Activated CD8-positive, alpha-beta T cell treated with anti-CD3 and anti-CD28 coated beads, Interleukin-2, amount 10 ng/mL, durations not matched to agents 7 days and 5 days (primary cell): ENCODE measurements around the gene SPECC1. TPM values are rescaled to one million over a fixed set of nuclear protein-coding genes. Genes with fewer than 3 reads are reported as not detected.
"Not testable (repeated sequence)": the region's sequence is repeated elsewhere in the genome, so short reads cannot be mapped to it uniquely, and the experiment has no call there.

Experiments used
- ATAC-seq: fragments of 150-1000 bp; cut with Tn5 transposase; one replicate; pipeline ENCODE4 v1.10.0; 2021; ENCODE audit warnings: moderate library complexity
- CTCF ChIA-PET: fragments of 350-600 bp; sonication (Branson Sonifier 250); formaldehyde crosslinking; loops from one replicate; lab custom pipeline; 2021; ENCODE audit warnings: antibody characterized with exemption; lab: Charles Lee
- POLR2A ChIA-PET: fragments of 350-600 bp; sonication (Branson Sonifier 250); formaldehyde crosslinking; loops from one replicate; lab custom pipeline; 2021; ENCODE audit warnings: antibody characterized with exemption; lab: Charles Lee
- DNase-seq: peaks from one replicate; pipeline ENCODE4 v3.0.0-alpha.2; 2020
- H3K27ac Mint-ChIP-seq: one replicate; pipeline ENCODE4 v1.8.0; 2021; ENCODE audit warnings: mild to moderate bottlenecking, mixed read lengths
- H3K27me3 Mint-ChIP-seq: one replicate; pipeline ENCODE4 v1.8.0; 2021; ENCODE audit warnings: low read depth, mixed read lengths
- H3K36me3 Mint-ChIP-seq: one replicate; pipeline ENCODE4 v1.8.0; 2021; ENCODE audit warnings: low read depth, mixed read lengths
- H3K4me1 Mint-ChIP-seq: one replicate; pipeline ENCODE4 v1.8.0; 2021; ENCODE audit warnings: low read depth, mixed read lengths
- H3K4me3 Mint-ChIP-seq: one replicate; pipeline ENCODE4 v1.8.0; 2021; ENCODE audit warnings: mild to moderate bottlenecking, mixed read lengths
- H3K9me3 Mint-ChIP-seq: one replicate; pipeline ENCODE4 v1.8.0; 2022; ENCODE audit warnings: mixed read lengths; ENCODE audit not compliant: insufficient read depth
- total RNA-seq, 2 experiments: library from RNA; stranded (reverse); gene quantifications; one replicate each; pipeline ENCODE4 v1.2.3, GENCODE V29; 2021

SPECC1 gene
- total RNA-seq, 2 experiments from 2014 or later = 4.2 to 5.3 TPM

GRCh38 chr17:20259668-20260067 is 250.5 kb downstream of the SPECC1 start:
- DNase-seq = no peak
- no peak for ATAC-seq
- H3K9me3 Mint-ChIP-seq = peaks cover 15% of the 10 kb centered on the region
- POLR2A ChIA-PET = no interaction called here
- peaks cover 13% of the 10 kb centered on the region for H3K36me3 Mint-ChIP-seq
- CTCF ChIA-PET = interaction anchor here (2.5 kb wide), 1 partner anchor 33 kb away, joined by 7 read pairs; no protein-coding TSS in a partner anchor
- no peak overlapping the region for H3K27ac Mint-ChIP-seq
- peaks cover 38% of the 10 kb centered on the region for H3K4me1 Mint-ChIP-seq
- H3K27me3 Mint-ChIP-seq = no peaks in the 10 kb centered on the region
- H3K4me3 Mint-ChIP-seq = no peak overlapping the region

- H3K9me3 Mint-ChIP-seq = peaks cover 15% of the 10 kb centered on the region
- no peaks in the 10 kb centered on the region for H3K27me3 Mint-ChIP-seq
- ATAC-seq (no peak), DNase-seq (no peak)
- H3K36me3 Mint-ChIP-seq = peaks cover 15% of the 10 kb centered on the region
- ChIA-PET POLR2A (no interaction called here), CTCF (interaction anchor here (1.1 to 2.5 kb wide), 2 partner anchors 13 to 33 kb away, joined by 3 to 7 read pairs; no protein-coding TSS in a partner anchor)
- H3K4me3 Mint-ChIP-seq = no peak overlapping the region
- H3K27ac Mint-ChIP-seq = no peak overlapping the region
- H3K4me1 Mint-ChIP-seq = peaks cover 37% of the 10 kb centered on the region
These were observed 251.1 kb downstream of the SPECC1 start for GRCh38 chr17:20260268-20260667.

DNA sequence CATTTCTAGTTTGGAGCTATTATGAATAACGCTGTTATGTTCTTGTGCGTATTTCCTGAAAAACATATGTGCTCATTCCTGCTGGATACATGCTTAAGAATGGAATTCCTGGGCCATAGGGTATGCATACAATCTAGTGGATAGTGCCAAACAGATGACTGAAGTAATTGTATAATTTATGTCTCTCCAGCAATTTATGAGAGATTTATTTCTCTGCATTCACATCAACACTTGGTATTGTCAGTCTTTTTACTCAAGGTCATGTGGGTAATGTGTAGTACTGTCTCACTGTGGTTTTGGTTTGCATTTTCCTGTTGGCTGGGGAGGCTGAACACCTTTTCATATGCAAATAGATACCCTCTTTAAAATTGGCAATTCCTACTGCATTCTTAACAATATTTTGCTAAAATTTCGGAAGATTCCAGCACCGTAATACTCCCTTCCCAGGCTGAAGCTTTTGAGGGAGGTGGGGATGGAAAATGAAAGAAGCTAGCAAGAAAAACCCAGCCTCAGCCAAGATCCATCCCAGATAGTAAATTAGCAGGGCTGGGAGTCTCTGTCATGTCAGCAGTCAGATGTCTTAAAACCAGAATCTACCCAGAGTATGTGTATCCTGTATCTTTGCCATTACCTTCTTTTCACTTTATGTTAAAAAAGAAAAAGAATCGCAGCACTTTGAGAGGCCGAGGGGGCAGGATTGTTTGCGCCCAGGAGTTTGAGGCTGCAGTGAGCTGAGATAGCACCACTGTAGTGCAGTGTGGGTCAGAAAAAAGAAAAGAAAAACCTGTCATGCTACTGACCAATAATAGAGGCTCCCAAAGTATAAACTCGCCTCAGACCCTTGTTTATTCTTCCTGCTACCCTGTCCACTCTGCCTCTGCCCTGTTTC is 253.3 kb downstream of the SPECC1 start:
- ChIA-PET POLR2A (no interaction called here), CTCF (interaction anchor here (1.5 to 1.6 kb wide), 2 partner anchors 26 to 35 kb away, joined by 4 to 6 read pairs; no protein-coding TSS in a partner anchor)
- Mint-ChIP-seq H3K36me3 (peaks cover 12% of the 10 kb centered on the region), H3K4me3 (peak overlapping the region; percentile 48), H3K4me1 (peaks cover 39% of the 10 kb centered on the region), H3K9me3 (peaks cover 12% of the 10 kb centered on the region), H3K27ac (peak overlapping the region; percentile 78), H3K27me3 (no peaks in the 10 kb centered on the region)
- ATAC-seq (peak; percentile 79), DNase-seq (peak; percentile 40)

- H3K4me1 Mint-ChIP-seq = peaks cover 43% of the 10 kb centered on the region
- H3K27ac Mint-ChIP-seq = peak overlapping the region; percentile 78
- DNase-seq, H3K27me3 Mint-ChIP-seq, POLR2A ChIA-PET, H3K9me3 Mint-ChIP-seq, H3K36me3 Mint-ChIP-seq: not testable (repeated sequence)
- peak overlapping the region; percentile 48 for H3K4me3 Mint-ChIP-seq
- CTCF ChIA-PET = interaction anchor here (1.6 kb wide), 1 partner anchor 36 kb away, joined by 4 read pairs; no protein-coding TSS in a partner anchor
- ATAC-seq = peak; percentile 23
These were observed 253.9 kb downstream of the SPECC1 start for GRCh38 chr17:20263115-20263433.

GRCh38 chr17:20263595-20263994 is 254.4 kb downstream of the SPECC1 start:
- Mint-ChIP-seq H3K27ac (no peak overlapping the region), H3K4me3 (no peak overlapping the region), H3K9me3 (peaks cover 4% of the 10 kb centered on the region), H3K27me3 (no peaks in the 10 kb centered on the region), H3K36me3 (peaks cover 5% of the 10 kb centered on the region), H3K4me1 (peaks cover 43% of the 10 kb centered on the region)
- ATAC-seq = no peak
- ChIA-PET POLR2A (no interaction called here), CTCF (interaction anchor here (1.0 kb wide), 1 partner anchor 37 kb away, joined by 3 read pairs; no protein-coding TSS in a partner anchor)
- no peak for DNase-seq

- ChIA-PET POLR2A (no interaction called here), CTCF (interaction anchor here (0.8 to 1.1 kb wide), 2 partner anchors 11 to 13 kb away, joined by 3 read pairs; no protein-coding TSS in a partner anchor)
- H3K36me3 Mint-ChIP-seq = peaks cover 2% of the 10 kb centered on the region
- H3K27ac Mint-ChIP-seq = no peak overlapping the region
- no peaks in the 10 kb centered on the region for H3K9me3 Mint-ChIP-seq
- no peak overlapping the region for H3K4me3 Mint-ChIP-seq
- DNase-seq (no peak), ATAC-seq (no peak)
- peaks cover 47% of the 10 kb centered on the region for H3K4me1 Mint-ChIP-seq
- no peaks in the 10 kb centered on the region for H3K27me3 Mint-ChIP-seq
These were observed 255.8 kb downstream of the SPECC1 start for GRCh38 chr17:20264996-20265395.

DNA sequence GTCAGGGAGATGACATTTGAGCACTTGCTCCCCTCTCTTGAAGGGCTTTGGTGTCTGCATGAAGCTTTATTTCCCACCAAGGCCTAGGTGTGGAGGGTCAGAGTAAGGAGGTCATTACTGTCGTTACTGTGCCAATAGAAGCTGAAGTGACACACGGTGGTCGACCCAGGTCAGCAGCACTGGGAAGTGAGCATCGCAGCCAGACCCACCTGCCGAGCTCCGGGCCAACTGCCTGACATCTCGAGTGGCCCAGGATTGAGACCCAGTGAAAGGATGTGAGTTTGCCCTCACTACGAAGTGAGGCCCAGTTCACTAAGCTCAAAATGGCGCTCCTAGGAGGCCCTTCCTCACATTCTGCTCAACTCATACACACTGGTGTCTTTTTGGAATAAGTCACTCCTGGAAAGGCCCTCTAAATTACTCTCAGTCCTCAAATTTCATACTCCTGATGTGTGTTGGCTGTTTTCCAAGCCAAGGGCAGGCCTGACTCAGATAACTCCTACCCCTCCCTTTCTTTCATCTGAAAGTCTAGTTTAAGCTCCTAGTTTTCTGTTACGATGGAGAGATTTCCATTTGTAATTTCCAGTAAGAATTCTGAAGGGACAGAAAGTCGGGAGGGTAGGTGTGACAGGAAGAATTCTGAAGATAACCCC is 257.8 kb downstream of the SPECC1 start:
- H3K27me3 Mint-ChIP-seq = no peaks in the 10 kb centered on the region
- peaks cover 57% of the 10 kb centered on the region for H3K4me1 Mint-ChIP-seq
- DNase-seq (no peak), ATAC-seq (no peak)
- H3K9me3 Mint-ChIP-seq = no peaks in the 10 kb centered on the region
- no peak overlapping the region for H3K27ac Mint-ChIP-seq
- H3K36me3 Mint-ChIP-seq = peaks cover 2% of the 10 kb centered on the region
- no peak overlapping the region for H3K4me3 Mint-ChIP-seq
- ChIA-PET POLR2A (interaction anchor here (0.6 kb wide), 1 partner anchor 32 kb away, joined by 3 read pairs; no protein-coding TSS in a partner anchor), CTCF (interaction anchor here (1.0 kb wide), 1 partner anchor 32 kb away, joined by 3 read pairs; no protein-coding TSS in a partner anchor)

- Mint-ChIP-seq H3K4me1 (peaks cover 57% of the 10 kb centered on the region), H3K4me3 (no peak overlapping the region), H3K36me3 (peaks cover 2% of the 10 kb centered on the region), H3K27me3 (no peaks in the 10 kb centered on the region), H3K27ac (peak overlapping the region; percentile 28), H3K9me3 (no peaks in the 10 kb centered on the region)
- ATAC-seq = no peak
- ChIA-PET POLR2A (interaction anchor here (0.6 kb wide), 1 partner anchor 33 kb away, joined by 3 read pairs; no protein-coding TSS in a partner anchor), CTCF (interaction anchor here (1.0 kb wide), 1 partner anchor 33 kb away, joined by 3 read pairs; no protein-coding TSS in a partner anchor)
- DNase-seq = no peak
These were observed 258.3 kb downstream of the SPECC1 start for GRCh38 chr17:20267459-20267842.

DNA sequence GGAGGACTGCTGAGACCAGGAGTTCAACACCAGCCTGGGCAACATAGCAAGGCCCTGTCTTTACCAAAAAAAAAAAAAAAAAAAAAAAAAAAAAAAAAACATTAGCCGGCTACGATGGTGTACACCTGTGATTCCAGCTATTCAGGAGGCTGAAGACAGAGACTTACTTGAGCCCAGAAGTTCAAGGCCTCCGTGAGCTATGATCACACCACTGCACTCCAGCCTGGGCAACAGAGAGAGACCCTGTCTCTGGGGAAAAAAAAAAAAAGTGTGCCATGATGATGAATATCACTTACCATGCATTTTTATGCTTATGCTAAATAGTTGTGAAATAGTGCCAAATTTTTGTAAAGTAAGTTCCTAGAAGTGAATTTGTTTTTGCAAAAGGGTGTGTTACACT is 261.2 kb downstream of the SPECC1 start:
- POLR2A ChIA-PET = no interaction called here
- Mint-ChIP-seq H3K4me1 (peaks cover 67% of the 10 kb centered on the region), H3K27me3 (no peaks in the 10 kb centered on the region), H3K36me3 (peaks cover 4% of the 10 kb centered on the region), H3K27ac (no peak overlapping the region), H3K9me3 (no peaks in the 10 kb centered on the region), H3K4me3 (no peak overlapping the region)
- no peak for ATAC-seq
- CTCF ChIA-PET = interaction anchor here (1.0 to 1.9 kb wide), 4 partner anchors 34 to 50 kb away, joined by 3 to 11 read pairs (median 4); no protein-coding TSS in a partner anchor
- DNase-seq = no peak

DNA sequence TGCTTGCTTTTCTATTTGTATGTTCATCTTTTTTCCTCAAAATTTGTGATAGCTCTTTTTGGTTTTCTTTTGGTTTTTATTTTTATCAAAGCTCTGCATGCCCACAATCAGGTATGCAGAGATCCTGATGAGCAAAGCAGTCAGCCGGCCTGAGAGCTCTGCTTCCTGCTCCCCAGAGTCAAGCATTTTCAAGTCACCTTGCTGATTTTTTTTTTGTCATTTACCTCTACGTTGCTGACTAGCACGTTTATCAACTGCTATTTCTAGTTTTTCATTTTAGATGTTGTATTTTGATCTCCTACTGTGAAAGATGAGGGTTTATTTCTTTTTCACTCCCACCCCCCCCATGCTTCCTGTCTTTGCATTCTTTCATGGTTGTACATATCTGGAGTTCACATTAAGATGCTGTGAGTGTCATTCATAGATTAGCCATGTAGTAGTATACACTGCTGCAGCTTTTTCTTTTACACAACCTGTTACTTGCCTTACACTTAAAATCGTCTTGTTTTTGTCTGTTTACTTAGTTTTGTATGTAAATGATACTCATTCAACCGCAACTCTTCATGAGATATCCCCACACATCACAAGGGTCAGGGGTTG is 262.0 kb downstream of the SPECC1 start:
- H3K27me3 Mint-ChIP-seq = no peaks in the 10 kb centered on the region
- peak overlapping the region; percentile 6 for H3K4me3 Mint-ChIP-seq
- peak overlapping the region; percentile 76 for H3K27ac Mint-ChIP-seq
- no peaks in the 10 kb centered on the region for H3K9me3 Mint-ChIP-seq
- no peak for DNase-seq
- CTCF ChIA-PET = interaction anchor here (1.0 to 1.9 kb wide), 4 partner anchors 34 to 50 kb away, joined by 3 to 11 read pairs (median 4); no protein-coding TSS in a partner anchor
- ATAC-seq = peak; percentile 33
- POLR2A ChIA-PET = interaction anchor here (1.1 kb wide), 1 partner anchor 37 kb away, joined by 4 read pairs; no protein-coding TSS in a partner anchor
- peaks cover 4% of the 10 kb centered on the region for H3K36me3 Mint-ChIP-seq
- H3K4me1 Mint-ChIP-seq = peaks cover 74% of the 10 kb centered on the region
